ENCODE measurements around the gene HCRTR1.

- TF ChIP-seq TAF1 (IDR thresholded peaks at IDR 0.05; ENCODE audit: low read depth) (no peak), REST (IDR thresholded peaks at IDR 0.05; ENCODE audit: low read depth) (no peak), EGR1 (IDR thresholded peaks at IDR 0.05) (no peak), CREB1 (IDR thresholded peaks at IDR 0.05; ENCODE audit: low read depth) (no peak), MAX (IDR thresholded peaks at IDR 0.05) (no peak), EP300 (IDR thresholded peaks at IDR 0.05; ENCODE audit: borderline replicate concordance) (no peak), FOXM1 (IDR thresholded peaks at IDR 0.05; ENCODE audit: borderline replicate concordance, low read depth) (no peak), NFIC (IDR thresholded peaks at IDR 0.05) (no peak), RAD21 (IDR thresholded peaks at IDR 0.05; ENCODE audit: low read depth) (no peak), ZBTB7A (IDR thresholded peaks at IDR 0.05; ENCODE audit: low read depth) (no peak), TEAD4 (IDR thresholded peaks at IDR 0.05) (no peak), YY1 (IDR thresholded peaks at IDR 0.05; ENCODE audit: low read depth) (no peak)
Observed at GRCh38 chr1:31605908-31606427, 11.5 kb upstream of the HCRTR1 start.
